Endothelial cell of umbilical vein (primary cell): ENCODE data around the gene UCK1. TPM values are rescaled to one million over a fixed set of nuclear protein-coding genes. Genes with fewer than 3 reads are reported as not detected.

Source experiments
- BruUV-seq: library from RNA; stranded (reverse); fragments of 400-500 nt; replicated peaks from 2 replicates; lab custom pipeline; 2021; lab: Mats Ljungman, UMichigan
- CTCF ChIA-PET: fragments of 300-600, 350-600 bp; sonication (Branson Sonifier 250); formaldehyde crosslinking; loops from one replicate; lab custom pipeline; 2021; ENCODE audit warnings: antibody characterized with exemption, inconsistent platforms; lab: Charles Lee
- POLR2A ChIA-PET: fragments of 300-600, 350-600 bp; sonication (Branson Sonifier 250); formaldehyde crosslinking; loops from one replicate; lab custom pipeline; 2021; ENCODE audit warnings: antibody characterized with exemption, inconsistent platforms; lab: Charles Lee
- DNase-seq: peaks from one replicate; pipeline ENCODE4 v3.0.0-alpha.2; 2011; ENCODE audit warnings: low read depth, low spot score
- FAIRE-seq: peaks from 2 replicates; lab custom pipeline; 2011; peaks lifted over from hg19 to GRCh38; lab: Jason Lieb, UNC
- H2AFZ ChIP-seq: 2 replicates; pipeline ENCODE4 v1.6.0; 2012; ENCODE audit warnings: low read depth, low read length, control low read depth, inconsistent platforms
- H3K27ac ChIP-seq: 2 replicates; pipeline ENCODE4 v1.5.1; 2011; ENCODE audit warnings: low read depth, mild to moderate bottlenecking, control low read depth, low read length, moderate library complexity; ENCODE audit not compliant: insufficient read depth
- H3K27me3 ChIP-seq, 2 experiments: 2 replicates each; pipeline versions ENCODE4 v1.6.0 to v1.6.1; 2011; ENCODE audit warnings: low read length in 2 of 2, mixed read lengths in 1 of 2; ENCODE audit not compliant: control insufficient read depth in 2 of 2, insufficient read depth in 2 of 2
- H3K36me3 ChIP-seq, 2 experiments: 2 replicates in 1 of 2; 3 replicates in 1 of 2; pipeline ENCODE4 v1.5.1; 2011; ENCODE audit warnings: low read length in 2 of 2, mild to moderate bottlenecking in 1 of 2, moderate library complexity in 1 of 2; ENCODE audit not compliant: control insufficient read depth in 2 of 2, insufficient read depth in 2 of 2; ENCODE audit errors: extremely low read depth in 1 of 2
- H3K4me1 ChIP-seq: 3 replicates; pipeline ENCODE4 v1.5.1; 2011; ENCODE audit warnings: mild to moderate bottlenecking, low read length; ENCODE audit not compliant: control insufficient read depth, insufficient read depth; ENCODE audit errors: extremely low read depth
- H3K4me2 ChIP-seq: 2 replicates; pipeline ENCODE4 v1.6.1; 2011; ENCODE audit warnings: low read length, control low read depth, mixed read lengths; ENCODE audit not compliant: insufficient read depth
- H3K4me3 ChIP-seq, 3 experiments: fragments of 200-600 bp in 1 of 3; sonication (generic), shearing (Covaris generic) in 1 of 3; replicated peaks in 1 of 3; 2 replicates each; pipeline ENCODE4 v1.5.1; 2011 to 2016; ENCODE audit warnings: control low read depth in 3 of 3, low read length in 3 of 3, mild to moderate bottlenecking in 2 of 3, inconsistent platforms in 1 of 3, low read depth in 1 of 3, moderate library complexity in 1 of 3; ENCODE audit not compliant: insufficient read depth in 1 of 3
- H3K79me2 ChIP-seq: 2 replicates; pipeline ENCODE4 v1.6.0; 2012; ENCODE audit warnings: low read length, inconsistent platforms; ENCODE audit not compliant: control insufficient read depth, insufficient read depth
- H3K9ac ChIP-seq: replicated peaks from 2 replicates; pipeline ENCODE3; 2011; ENCODE audit warnings: low read length, control low read depth; ENCODE audit not compliant: insufficient read depth; ENCODE audit errors: extremely low read depth
- H3K9me1 ChIP-seq: replicated peaks from 3 replicates; pipeline ENCODE4 v1.6.0; 2011; ENCODE audit warnings: mild to moderate bottlenecking, low read length; ENCODE audit not compliant: control insufficient read depth, insufficient read depth; ENCODE audit errors: extremely low read depth
- H3K9me3 ChIP-seq: replicated peaks from 2 replicates; pipeline ENCODE4 v1.5.1; 2012; ENCODE audit warnings: low read length, inconsistent platforms; ENCODE audit not compliant: control insufficient read depth, insufficient read depth
- H4K20me1 ChIP-seq: replicated peaks from 2 replicates; pipeline ENCODE3; 2011; ENCODE audit warnings: mild to moderate bottlenecking, low read length; ENCODE audit not compliant: control insufficient read depth, insufficient read depth; ENCODE audit errors: extremely low read depth
- EZH2 ChIP-seq: IDR thresholded peaks from 2 replicates; pipeline ENCODE4 v1.6.1; 2012; ENCODE audit warnings: borderline replicate concordance, low read depth, mild to moderate bottlenecking, moderate library complexity, low read length, inconsistent platforms; ENCODE audit not compliant: severe bottlenecking
- FOS ChIP-seq: IDR thresholded peaks from 2 replicates; pipeline ENCODE4 v1.6.1; 2011; ENCODE audit warnings: mild to moderate bottlenecking, low read length, moderate library complexity, borderline replicate concordance; ENCODE audit not compliant: insufficient read depth
- GATA2 ChIP-seq: IDR thresholded peaks from 2 replicates; pipeline ENCODE4 v1.7.0; 2011; ENCODE audit warnings: low read depth, mild to moderate bottlenecking, moderate library complexity, mixed read lengths, low read length; ENCODE audit not compliant: insufficient read length, insufficient read depth
- JUN ChIP-seq: IDR thresholded peaks from 2 replicates; pipeline ENCODE4 v1.6.1; 2011; ENCODE audit warnings: borderline replicate concordance, low read depth; ENCODE audit not compliant: insufficient read length, insufficient read depth
- MAX ChIP-seq: IDR thresholded peaks from 2 replicates; pipeline ENCODE4 v1.6.1; 2011; ENCODE audit not compliant: insufficient read depth, insufficient read length
- MYC ChIP-seq: IDR thresholded peaks from one replicate; pipeline ENCODE4 v1.6.1; 2011; ENCODE audit warnings: mild to moderate bottlenecking, low read depth, low read length
- POLR2AphosphoS5 ChIP-seq: IDR thresholded peaks from 2 replicates; pipeline ENCODE4 v1.6.1; 2012; ENCODE audit warnings: low read depth, mild to moderate bottlenecking, control low read depth, low read length, moderate library complexity; ENCODE audit not compliant: insufficient read depth
- dilution Hi-C: fragments of 300-500 bp; cut with MboI; formaldehyde crosslinking; loops from one replicate; pipeline ENCODE4 v1.15.0; 2019; ENCODE audit warnings: low sequenced_read_pairs; ENCODE audit not compliant: extremely low pct_ligation_motif_present
- intact Hi-C: fragments of 100-400 bp; cut with micrococcal nuclease; formaldehyde crosslinking; loops from one replicate; pipeline ENCODE4 v1.10.0; 2022
- polyA plus RNA-seq, 4 experiments: library from polyadenylated mRNA; depleted of rRNA in 3 of 4; stranded (reverse) in 3 of 4; unstranded in 1 of 4; fragments of >200 nt; gene quantifications; 2 replicates each; pipeline versions ENCODE4 v1.2.1 to v1.2.3, GENCODE V29; 2011 to 2012; ENCODE audit warnings: missing spikeins in 1 of 4
- total RNA-seq: library from RNA; stranded (reverse); gene quantifications from 2 replicates; pipeline ENCODE4 v1.2.3, GENCODE V29; 2021

The UCK1 gene
- total and polyA plus RNA-seq, 2 donors (not counting 3 experiments of a cell fraction or from before 2014, with no cell fraction given), result 23.6 to 30.1 TPM

GRCh38 chr9:131475111-131475955 lies 55.7 kb downstream of the UCK1 start:
- H3K4me3 ChIP-seq, result no peak overlapping the region
- BruUV-seq, result no TSS peak
- DNase-seq (no peak), FAIRE-seq (no peak)
- peaks cover 32% of the 10 kb centered on the region for H3K79me2 ChIP-seq
- no peak overlapping the region for H3K4me2 ChIP-seq
- H3K27me3 ChIP-seq, result no peaks in the 10 kb centered on the region
- no peaks in the 10 kb centered on the region for H3K4me1 ChIP-seq
- dilution Hi-C loops, result no loop called here
- intact Hi-C loops, result loop anchor here (5.0 kb wide), 1 partner anchor 108 kb away; no protein-coding TSS in a partner anchor
- H3K9ac ChIP-seq, result no peak overlapping the region
- no peaks in the 10 kb centered on the region for H3K9me1 ChIP-seq
- TF ChIP-seq MYC (no peak), MAX (no peak)
- no peak overlapping the region for H2AFZ ChIP-seq
- H4K20me1 ChIP-seq, result peaks cover 4% of the 10 kb centered on the region
- no peak overlapping the region for H3K27ac ChIP-seq
- CTCF ChIA-PET, result no interaction called here
- POLR2A ChIA-PET, result no interaction called here
- no peaks in the 10 kb centered on the region for H3K9me3 ChIP-seq
- H3K36me3 ChIP-seq, result peaks cover 35 to 75% of the 10 kb centered on the region in 2 experiments

- Histone ChIP-seq H3K4me2 (no peak overlapping the region), H3K9me3 (no peaks in the 10 kb centered on the region), H4K20me1 (peaks cover 4% of the 10 kb centered on the region), H3K4me3 (no peak overlapping the region), H3K9ac (no peak overlapping the region), H3K36me3 (peaks cover 35 to 74% of the 10 kb centered on the region in 2 experiments), H3K27ac (no peak overlapping the region), H3K79me2 (peaks cover 35% of the 10 kb centered on the region), H3K27me3 (no peaks in the 10 kb centered on the region), H3K9me1 (no peaks in the 10 kb centered on the region), H2AFZ (no peak overlapping the region), H3K4me1 (no peaks in the 10 kb centered on the region)
- DNase-seq (no peak), FAIRE-seq (no peak)
- TF ChIP-seq FOS (no peak), JUN (no peak), MAX (no peak), GATA2 (no peak), POLR2AphosphoS5 (no peak), EZH2 (no peak)
- CTCF ChIA-PET, result no interaction called here
- TSS peak; percentile 47 for BruUV-seq
- intact Hi-C loops (loop anchor here (5.0 kb wide), 1 partner anchor 107 kb away; no protein-coding TSS in a partner anchor), dilution Hi-C loops (no loop called here)
- POLR2A ChIA-PET, result no interaction called here
Measured at GRCh38 chr9:131474711-131475110, 56.4 kb downstream of the UCK1 start.
